Retina (tissue), 1 donor: ENCODE measurements around the gene TMPRSS7.

ENCODE experiments used
- DNase-seq: peaks from one replicate; pipeline ENCODE4 v3.0.0-alpha.2; 2016

TMPRSS7 gene

GRCh38 chr3:112129925-112130637 lies 95.5 kb downstream of the TMPRSS7 start:
- DNase-seq = no peak

DNA sequence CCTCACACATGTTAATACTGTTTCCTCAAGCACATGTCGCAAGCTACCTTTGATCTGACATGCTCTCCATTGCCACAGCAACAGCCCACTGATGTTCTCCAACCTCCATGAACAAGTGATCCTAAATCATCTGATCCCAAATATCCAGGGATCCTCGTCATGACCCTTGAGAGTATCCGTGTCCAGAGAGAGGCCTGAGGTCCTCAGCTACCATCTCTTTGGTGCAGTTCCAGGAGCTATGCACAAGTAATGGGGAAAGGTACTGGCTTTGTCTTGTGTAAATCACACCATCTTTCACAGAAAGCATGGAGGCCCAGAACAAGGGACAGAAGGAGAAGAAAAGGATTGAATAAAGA lies 96.1 kb downstream of the TMPRSS7 start:
- DNase-seq = no peak
